Ovary (tissue), 9 donors: ENCODE measurements around the gene MYO5B. TPM values are rescaled to one million over a fixed set of nuclear protein-coding genes. Genes with fewer than 3 reads are reported as not detected.

Experiments
- DNase-seq, 5 donors: peaks; one replicate each; pipeline ENCODE4 v3.0.0-alpha.2; 2019 to 2020
- H3K27ac ChIP-seq, 2 donors: fragments of 200-600 bp; one replicate each; pipeline versions ENCODE4 v1.5.1 to v1.8.0; 2019 to 2022
- H3K27me3 ChIP-seq: fragments of 200-600 bp; one replicate; pipeline ENCODE4 v1.8.0; 2022
- H3K36me3 ChIP-seq: fragments of 200-600 bp; sonication (generic); one replicate; pipeline ENCODE4 v1.5.1; 2019
- H3K4me1 ChIP-seq: one replicate; pipeline ENCODE4 v1.8.1; 2013; ENCODE audit warnings: mild to moderate bottlenecking, moderate library complexity; ENCODE audit not compliant: insufficient read depth
- H3K4me3 ChIP-seq: fragments of 200-600 bp; sonication (generic); one replicate; pipeline ENCODE4 v1.5.1; 2017
- H3K9me3 ChIP-seq, 2 donors: fragments of 200-600 bp in 1 of 2; sonication (generic) in 1 of 2; one replicate each; pipeline versions ENCODE4 v1.5.1 to v1.8.1; 2013 to 2019; ENCODE audit warnings: mild to moderate bottlenecking in 1 of 2, moderate library complexity in 1 of 2
- EP300 ChIP-seq: sonication (generic); formaldehyde crosslinking; IDR thresholded peaks from one replicate; pipeline ENCODE4 v1.6.1; 2017; ENCODE audit warnings: antibody characterized with exemption
- POLR2A ChIP-seq: fragments of 450-650 bp; IDR thresholded peaks from one replicate; pipeline ENCODE4 v1.6.1; 2017; ENCODE audit warnings: antibody characterized with exemption, mild to moderate bottlenecking, moderate library complexity
- WGBS, 3 donors: extraction: QIAGEN DNeasy Blood & Tissue Kit in 1 of 3; methylation state at CpG; one replicate each; pipeline versions ENCODE4 v1.1.5 to v1.1.7; 2013 to 2017; 5-methylcytosine and 5-hydroxymethylcytosine counted together
- intact Hi-C, 4 donors: fragments of 100-400 bp; cut with DNase I; formaldehyde crosslinking; loops; one replicate each; pipeline versions ENCODE4 v1.11.0 to v1.15.1; 2022 to 2023
- polyA plus RNA-seq, 2 donors: library from polyadenylated mRNA; stranded (reverse); fragments of 200-250 nt in 1 of 2; fragments of 350-450 nt in 1 of 2; fragmentation: Illumina TruSeq in 1 of 2; extraction: RNeasy Lipid Tissue Mini Kit (QIAGEN cat#74804) in 1 of 2; gene quantifications; one replicate each; pipeline ENCODE4 v1.2.3, GENCODE V29; 2013 to 2014
- total RNA-seq, 7 donors: library from RNA; depleted of rRNA in 2 of 7; stranded (reverse); fragments of >200 nt in 2 of 7; fragmentation: NEBNext Ultra II Directional in 3 of 7; extraction: Animal tissue kit (Norgen Biotek cat#: 25700) in 3 of 7; gene quantifications; one replicate each; pipeline versions ENCODE4 v1.1.0 to v1.2.4, GENCODE V29; 2016 to 2023
- TF ChIP-seq, protein P1 (sequence below), 3 donors: fragments of 450-650 bp in 2 of 3; fragments of 200-600 bp in 1 of 3; IDR thresholded peaks; one replicate each; pipeline versions ENCODE4 v1.5.1 to v1.8.0; 2016 to 2022; ENCODE audit warnings: antibody characterized with exemption in 3 of 3, mild to moderate bottlenecking in 1 of 3
- donor health status: DM: no; HTN: no; CAD: no; lungs with moderate emphysema.
- donor health status: DM: no; HTN: no; CAD: no.
- donor health status: Bipolar disorder and iron deficiency.
- donor health status: DM: yes; HTN: yes; CAD: no.
- donor health status: DM: no; HTN: no; CAD: no.
- donor health status: DM: yes; HTN: yes; CAD: no.

Gene MYO5B
- total and polyA plus RNA-seq, 9 donors, result 0.25 to 25.5 (median 1.5) TPM

DNA sequence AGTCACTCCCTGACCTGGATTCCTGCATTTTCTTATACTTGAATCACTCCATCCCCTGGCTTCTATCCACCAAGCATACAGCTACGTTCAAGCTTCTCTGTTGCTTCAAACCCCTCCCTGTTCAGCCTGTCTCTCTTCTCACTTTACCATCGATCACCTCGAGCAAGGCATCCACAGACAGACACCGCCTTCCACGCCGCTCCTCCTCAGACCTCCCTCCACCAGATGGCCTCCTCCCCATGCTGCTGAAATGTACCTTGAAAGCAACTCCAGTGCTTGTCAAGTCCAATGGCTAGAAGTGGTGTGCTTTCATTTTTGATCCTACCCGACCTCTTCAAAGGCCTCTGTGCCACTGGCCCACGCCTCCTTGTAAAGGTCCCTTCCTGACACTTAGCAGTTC, 250.3 kb downstream of the MYO5B start:
- 21 to 40% (median 23%) methylated on average over 8 of the region's 8 CpGs for WGBS, 3 donors
- TF ChIP-seq EP300, result no peak
- TF ChIP-seq POLR2A, result no peak
- TF ChIP-seq, protein P1, sequence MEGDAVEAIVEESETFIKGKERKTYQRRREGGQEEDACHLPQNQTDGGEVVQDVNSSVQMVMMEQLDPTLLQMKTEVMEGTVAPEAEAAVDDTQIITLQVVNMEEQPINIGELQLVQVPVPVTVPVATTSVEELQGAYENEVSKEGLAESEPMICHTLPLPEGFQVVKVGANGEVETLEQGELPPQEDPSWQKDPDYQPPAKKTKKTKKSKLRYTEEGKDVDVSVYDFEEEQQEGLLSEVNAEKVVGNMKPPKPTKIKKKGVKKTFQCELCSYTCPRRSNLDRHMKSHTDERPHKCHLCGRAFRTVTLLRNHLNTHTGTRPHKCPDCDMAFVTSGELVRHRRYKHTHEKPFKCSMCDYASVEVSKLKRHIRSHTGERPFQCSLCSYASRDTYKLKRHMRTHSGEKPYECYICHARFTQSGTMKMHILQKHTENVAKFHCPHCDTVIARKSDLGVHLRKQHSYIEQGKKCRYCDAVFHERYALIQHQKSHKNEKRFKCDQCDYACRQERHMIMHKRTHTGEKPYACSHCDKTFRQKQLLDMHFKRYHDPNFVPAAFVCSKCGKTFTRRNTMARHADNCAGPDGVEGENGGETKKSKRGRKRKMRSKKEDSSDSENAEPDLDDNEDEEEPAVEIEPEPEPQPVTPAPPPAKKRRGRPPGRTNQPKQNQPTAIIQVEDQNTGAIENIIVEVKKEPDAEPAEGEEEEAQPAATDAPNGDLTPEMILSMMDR (IDR thresholded peaks at IDR 0.05), result no peak
- Histone ChIP-seq H3K4me1 (no peaks in the 10 kb centered on the region), H3K27ac (no peak overlapping the region), H3K36me3 (no peaks in the 10 kb centered on the region), H3K4me3 (no peak overlapping the region), H3K9me3 (no peaks in the 10 kb centered on the region), H3K27me3 (no peaks in the 10 kb centered on the region)
- DNase-seq, result no peak
- intact Hi-C loops, result no loop called here

DNA sequence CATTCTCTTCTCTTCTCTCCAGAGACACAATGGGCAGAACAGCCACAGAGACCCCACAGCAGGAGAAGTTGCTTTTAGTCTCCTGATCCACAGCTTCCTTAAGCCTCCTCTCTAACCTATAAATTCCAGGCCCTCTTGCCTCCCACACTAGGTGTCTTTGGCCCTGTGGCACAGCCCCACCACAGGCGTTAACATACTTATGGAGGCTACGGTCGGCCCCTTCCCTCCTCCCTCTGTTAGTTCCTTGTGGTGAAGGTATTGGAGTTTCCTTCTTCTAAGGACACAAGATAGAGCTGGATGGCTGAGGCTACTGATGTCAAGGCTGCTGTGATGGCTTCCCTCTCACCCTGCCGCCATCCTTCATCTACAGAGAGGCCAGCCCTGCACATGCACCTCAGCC, 258.1 kb downstream of the MYO5B start:
- Histone ChIP-seq H3K27ac (no peak overlapping the region), H3K27me3 (no peaks in the 10 kb centered on the region), H3K4me3 (no peak overlapping the region), H3K4me1 (no peaks in the 10 kb centered on the region), H3K9me3 (no peaks in the 10 kb centered on the region), H3K36me3 (no peaks in the 10 kb centered on the region)
- DNase-seq, result no peak
- 77 to 89% (median 80%) methylated on average over 4 of the region's 4 CpGs for WGBS, 3 donors
- intact Hi-C loops, result loop anchor here in 1 of 4 donors (5.0 kb wide), 1 partner anchor 1610 kb away; no protein-coding TSS in a partner anchor
- TF ChIP-seq POLR2A (no peak), EP300 (no peak)
- TF ChIP-seq, protein P1 (IDR thresholded peaks at IDR 0.05), result no peak

DNA sequence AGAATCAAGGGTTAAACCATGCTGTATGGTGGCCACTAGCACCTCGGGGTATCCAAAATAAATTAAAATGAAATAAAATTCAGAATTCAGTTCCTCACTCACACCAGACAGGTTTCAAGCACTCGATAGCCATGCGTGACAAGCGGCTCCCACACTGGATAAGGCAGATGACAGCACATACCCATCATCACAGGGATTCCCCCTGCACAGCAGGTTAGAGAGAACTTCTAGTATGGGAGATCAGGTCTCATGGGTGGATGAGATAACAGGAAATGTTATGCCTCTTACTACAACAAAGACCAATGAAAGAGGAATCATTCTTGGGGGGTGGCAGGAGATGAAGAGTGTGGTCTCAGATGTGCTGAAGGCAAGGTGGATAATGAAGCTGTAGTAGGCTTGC, 259.7 kb downstream of the MYO5B start:
- DNase-seq, result no peak
- Histone ChIP-seq H3K4me1 (no peaks in the 10 kb centered on the region), H3K9me3 (no peaks in the 10 kb centered on the region), H3K4me3 (no peak overlapping the region), H3K36me3 (no peaks in the 10 kb centered on the region), H3K27ac (no peak overlapping the region), H3K27me3 (no peaks in the 10 kb centered on the region)
- 63 to 89% (median 75%) methylated on average over 4 of the region's 4 CpGs for WGBS, 3 donors
- TF ChIP-seq, protein P1 (IDR thresholded peaks at IDR 0.05), result no peak
- TF ChIP-seq EP300 (no peak), POLR2A (no peak)
- intact Hi-C loops, result loop anchor here in 1 of 4 donors (5.0 kb wide), 1 partner anchor 1612 kb away; no protein-coding TSS in a partner anchor

DNA sequence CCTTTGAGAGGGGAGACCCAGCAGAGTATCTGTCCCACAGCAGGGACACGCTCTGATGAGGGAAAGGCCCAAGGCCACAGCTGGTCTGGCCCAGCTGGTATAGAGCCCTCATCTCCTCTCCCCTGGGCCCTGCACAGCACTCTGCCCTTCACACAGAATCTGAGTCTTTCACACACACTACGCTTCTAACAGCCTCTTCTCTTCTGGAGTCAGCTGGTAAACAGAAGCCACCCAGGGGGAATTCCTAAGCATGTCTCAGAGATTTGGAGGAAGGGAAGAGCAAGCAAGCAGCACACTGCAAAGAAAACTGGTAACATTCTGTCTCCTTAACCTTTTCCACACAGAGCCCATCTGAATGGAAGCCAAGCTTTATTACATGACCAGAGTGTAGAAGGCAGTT, 260.5 kb downstream of the MYO5B start:
- H3K27ac ChIP-seq, result no peak overlapping the region
- no peaks in the 10 kb centered on the region for H3K9me3 ChIP-seq
- DNase-seq, result no peak
- no peaks in the 10 kb centered on the region for H3K36me3 ChIP-seq
- no peak for TF ChIP-seq EP300
- TF ChIP-seq, protein P1 (IDR thresholded peaks at IDR 0.05), result no peak
- H3K4me1 ChIP-seq, result no peaks in the 10 kb centered on the region
- H3K4me3 ChIP-seq, result no peak overlapping the region
- no peaks in the 10 kb centered on the region for H3K27me3 ChIP-seq
- WGBS, 3 donors, result 34 to 64% (median 56%) methylated on average over 2 of the region's 2 CpGs
- intact Hi-C loops, result no loop called here
